ENCODE results near the gene NPAS3. TPM values are rescaled to one million over a fixed set of nuclear protein-coding genes. Genes with fewer than 3 reads are reported as not detected.

NPAS3 gene
- total RNA-seq, 2 experiments from 2014 or later = not detected

GRCh38 chr14:33590891-33591630, 652.4 kb downstream of the NPAS3 start:
- H2AFZ ChIP-seq (ENCODE audit: low read length) = no peak overlapping the region
- H3K9me2 ChIP-seq (ENCODE audit: insufficient read depth, low read length) = no peaks in the 10 kb centered on the region
- DNase-seq (ENCODE audit: low spot score) = no peak
- no peak for TF ChIP-seq EZH2phosphoT487 (IDR thresholded peaks at IDR 0.05; ENCODE audit: borderline replicate concordance, low read depth, low read length)
- no peak for TF ChIP-seq CTCF (conservative IDR thresholded peaks at IDR 0.05; ENCODE audit: low read length)
- no peaks in the 10 kb centered on the region for H3K4me1 ChIP-seq (ENCODE audit: insufficient read depth, low read length, poor library complexity, severe bottlenecking)
- H3K27ac ChIP-seq (ENCODE audit: low read depth, low read length, poor library complexity, severe bottlenecking) = no peak overlapping the region
- BruUV-seq (replicated peaks) = no TSS peak
- no peaks in the 10 kb centered on the region for H3K79me2 ChIP-seq (ENCODE audit: insufficient read depth, low read depth, low read length)
- ChIA-PET POLR2A (no interaction called here), CTCF (ENCODE audit: unreplicated experiment) (no interaction called here)
- no peaks in the 10 kb centered on the region for H3K36me3 ChIP-seq (ENCODE audit: insufficient read depth, low read length)
- no peak overlapping the region for H3K4me2 ChIP-seq (ENCODE audit: low read length)
- no peak overlapping the region for H3K4me3 ChIP-seq (ENCODE audit: low read depth, low read length, poor library complexity, severe bottlenecking)
- H3K9me3 ChIP-seq (ENCODE audit: low read length) = no peaks in the 10 kb centered on the region
- intact Hi-C loops (cut with micrococcal nuclease; ENCODE audit: unreplicated experiment) = no loop called here
- no peaks in the 10 kb centered on the region for H4K20me1 ChIP-seq (ENCODE audit: insufficient read depth, low read length)

GRCh38 chr14:33592297-33592696, 653.6 kb downstream of the NPAS3 start:
- no peak for DNase-seq (ENCODE audit: low spot score)
- no peak overlapping the region for H3K27ac ChIP-seq (ENCODE audit: low read depth, low read length, poor library complexity, severe bottlenecking)
- ChIA-PET CTCF (ENCODE audit: unreplicated experiment) (interaction anchor here (0.6 kb wide), 1 partner anchor 40 kb away, joined by 8 read pairs; no protein-coding TSS in a partner anchor), POLR2A (no interaction called here)
- H4K20me1 ChIP-seq (ENCODE audit: insufficient read depth, low read length) = no peaks in the 10 kb centered on the region
- H3K4me3 ChIP-seq (ENCODE audit: low read depth, low read length, poor library complexity, severe bottlenecking) = no peak overlapping the region
- TF ChIP-seq EZH2phosphoT487 (IDR thresholded peaks at IDR 0.05; ENCODE audit: borderline replicate concordance, low read depth, low read length) (no peak), CTCF (conservative IDR thresholded peaks at IDR 0.05; ENCODE audit: low read length) (no peak)
- no TSS peak for BruUV-seq (replicated peaks)
- H3K4me1 ChIP-seq (ENCODE audit: insufficient read depth, low read length, poor library complexity, severe bottlenecking) = no peaks in the 10 kb centered on the region
- no peaks in the 10 kb centered on the region for H3K9me2 ChIP-seq (ENCODE audit: insufficient read depth, low read length)
- intact Hi-C loops (cut with micrococcal nuclease; ENCODE audit: unreplicated experiment) = no loop called here
- H3K79me2 ChIP-seq (ENCODE audit: insufficient read depth, low read depth, low read length) = no peaks in the 10 kb centered on the region
- H3K36me3 ChIP-seq (ENCODE audit: insufficient read depth, low read length) = no peaks in the 10 kb centered on the region
- H3K9me3 ChIP-seq (ENCODE audit: low read length) = no peaks in the 10 kb centered on the region
- H3K4me2 ChIP-seq (ENCODE audit: low read length) = no peak overlapping the region
- H2AFZ ChIP-seq (ENCODE audit: low read length) = no peak overlapping the region
